OCI-LY3 (cell line): Measurements from ENCODE around the gene ELFN1.
A peak's percentile ranks its signal among the peaks of the same experiment; 100 is the strongest.

Source experiments
- H2AFZ ChIP-seq: fragments of 200-600, 300-600 bp; shearing (Covaris generic); 2 replicates; pipeline ENCODE4 v1.6.0; 2014; ENCODE audit warnings: antibody characterized with exemption, low read depth, low read length
- H3K27ac ChIP-seq: fragments of 200-600, 300-600 bp; sonication (generic); 2 replicates; pipeline ENCODE4 v1.5.1; 2014; ENCODE audit warnings: mild to moderate bottlenecking, low read length, moderate library complexity, mixed read lengths
- H3K27me3 ChIP-seq: fragments of 200-600, 300-600 bp; sonication (generic); 2 replicates; pipeline ENCODE4 v1.6.1; 2014; ENCODE audit warnings: low read depth, low read length, mixed read lengths
- H3K36me3 ChIP-seq: fragments of 200-600, 300-600 bp; sonication (generic); replicated peaks from 2 replicates; pipeline ENCODE3; 2014; ENCODE audit warnings: low read depth, low read length, mixed read lengths
- H3K4me1 ChIP-seq: fragments of 300-600, 200-600 bp; sonication (generic); 2 replicates; pipeline ENCODE4 v1.6.1; 2014; ENCODE audit warnings: low read length, mixed read lengths
- H3K4me2 ChIP-seq: fragments of 200-600, 300-600 bp; sonication (generic); 2 replicates; pipeline ENCODE4 v1.6.1; 2014; ENCODE audit warnings: low read length, mixed read lengths
- H3K4me3 ChIP-seq: fragments of 300-600, 200-600 bp; sonication (generic); 2 replicates; pipeline ENCODE4 v1.5.1; 2014; ENCODE audit warnings: antibody characterized with exemption, mild to moderate bottlenecking, low read length, moderate library complexity
- H3K79me2 ChIP-seq: fragments of 300-600, 200-600 bp; shearing (Covaris generic); 2 replicates; pipeline ENCODE4 v1.6.1; 2014; ENCODE audit warnings: mild to moderate bottlenecking, low read length, mixed read lengths
- H3K9ac ChIP-seq: fragments of 300-600, 200-600 bp; shearing (Covaris generic); 2 replicates; pipeline ENCODE4 v1.6.0; 2014; ENCODE audit warnings: mild to moderate bottlenecking, low read length, moderate library complexity
- H3K9me3 ChIP-seq: fragments of 200-600, 300-600 bp; shearing (Covaris generic); 2 replicates; pipeline ENCODE4 v1.6.1; 2014; ENCODE audit warnings: low read length, mixed read lengths; ENCODE audit not compliant: insufficient read depth
- H4K20me1 ChIP-seq: fragments of 200-600, 300-600 bp; sonication (generic); 2 replicates; pipeline ENCODE4 v1.6.1; 2016; ENCODE audit warnings: low read length, mixed read lengths; ENCODE audit not compliant: insufficient read depth
- CTCF ChIP-seq: fragments of 200-600, 300-600 bp; sonication (generic); IDR thresholded peaks from 2 replicates; pipeline ENCODE4 v1.5.1; 2014; ENCODE audit warnings: antibody characterized with exemption, low read length, low read depth
- EZH2phosphoT487 ChIP-seq: fragments of 200-600 bp; shearing (Covaris generic); IDR thresholded peaks from 2 replicates; pipeline ENCODE4 v1.6.1; 2018; ENCODE audit warnings: antibody characterized with exemption, mixed run types, low read depth

ELFN1 gene

GRCh38 chr7:1787241-1787640, 117.2 kb downstream of the ELFN1 start:
- Histone ChIP-seq H3K79me2 (no peaks in the 10 kb centered on the region), H4K20me1 (no peaks in the 10 kb centered on the region), H3K9ac (no peak overlapping the region), H3K4me3 (no peak overlapping the region), H3K27me3 (no peaks in the 10 kb centered on the region), H3K4me2 (no peak overlapping the region), H3K36me3 (no peaks in the 10 kb centered on the region), H2AFZ (no peak overlapping the region), H3K4me1 (no peaks in the 10 kb centered on the region), H3K27ac (no peak overlapping the region), H3K9me3 (no peaks in the 10 kb centered on the region)
- TF ChIP-seq EZH2phosphoT487 (no peak), CTCF (no peak)

- H3K9ac ChIP-seq = no peak overlapping the region
- H3K27me3 ChIP-seq = no peaks in the 10 kb centered on the region
- no peaks in the 10 kb centered on the region for H4K20me1 ChIP-seq
- no peaks in the 10 kb centered on the region for H3K36me3 ChIP-seq
- no peak overlapping the region for H3K4me2 ChIP-seq
- H2AFZ ChIP-seq = no peak overlapping the region
- no peaks in the 10 kb centered on the region for H3K9me3 ChIP-seq
- H3K79me2 ChIP-seq = no peaks in the 10 kb centered on the region
- H3K27ac ChIP-seq = no peak overlapping the region
- no peak for TF ChIP-seq EZH2phosphoT487
- TF ChIP-seq CTCF = no peak
- no peaks in the 10 kb centered on the region for H3K4me1 ChIP-seq
- H3K4me3 ChIP-seq = no peak overlapping the region
Observed at GRCh38 chr7:1787681-1788235, 117.7 kb downstream of the ELFN1 start.

- Histone ChIP-seq H3K27me3 (no peaks in the 10 kb centered on the region), H3K27ac (no peak overlapping the region), H3K4me3 (no peak overlapping the region), H2AFZ (no peak overlapping the region), H4K20me1 (no peaks in the 10 kb centered on the region), H3K79me2 (no peaks in the 10 kb centered on the region), H3K4me2 (no peak overlapping the region), H3K36me3 (no peaks in the 10 kb centered on the region), H3K9ac (no peak overlapping the region), H3K9me3 (peaks cover 5% of the 10 kb centered on the region; the same call in 1 of the 2 replicates), H3K4me1 (no peaks in the 10 kb centered on the region)
- TF ChIP-seq CTCF = peak; percentile 33
- no peak for TF ChIP-seq EZH2phosphoT487
Observed at GRCh38 chr7:1794888-1795542, 124.9 kb downstream of the ELFN1 start.
